DND-41 (cell line): ENCODE data around the gene RIPK4.

Experiments used
- CTCF ChIP-seq: IDR thresholded peaks from 2 replicates; pipeline ENCODE4 v1.5.1; 2012; ENCODE audit warnings: borderline replicate concordance, low read length, moderate library complexity, mild to moderate bottlenecking; ENCODE audit not compliant: poor library complexity, severe bottlenecking; ENCODE audit errors: extremely low read depth
- EZH2 ChIP-seq: IDR thresholded peaks from 3 replicates; pipeline ENCODE4 v1.6.1; 2012; ENCODE audit warnings: borderline replicate concordance, low read depth, mild to moderate bottlenecking, moderate library complexity, low read length, inconsistent platforms; ENCODE audit not compliant: severe bottlenecking

- TF ChIP-seq CTCF (no peak), EZH2 (no peak)
Observed at GRCh38 chr21:41803316-41803715, 36.5 kb upstream of the RIPK4 start.
